Measurements from ENCODE around the gene SPDEF. TPM values are rescaled to one million over a fixed set of nuclear protein-coding genes. Genes with fewer than 3 reads are reported as not detected.

The SPDEF gene
- total and polyA plus RNA-seq, 2 donors (not counting 1 experiment from before 2014, with no cell fraction given), result 0.10 TPM; not detected in 1

- Histone ChIP-seq H3K4me3 (ENCODE audit: control extremely low read depth in 1 of 5, extremely low read depth in 1 of 5, insufficient read depth in 1 of 5, low read depth in 2 of 5, low read length in 4 of 5) (no peak overlapping the region), H3K4me1 (ENCODE audit: control insufficient read depth in 2 of 2, insufficient read depth in 2 of 2, low read length in 2 of 2) (no peaks in the 10 kb centered on the region), H3K27ac (ENCODE audit: low read length in 2 of 2) (no peak overlapping the region), H2AFZ (ENCODE audit: insufficient read depth, low read depth, low read length, poor library complexity, severe bottlenecking) (no peak overlapping the region), H3K9ac (ENCODE audit: low read length) (no peak overlapping the region), H3K9me3 (ENCODE audit: control extremely low read depth in 1 of 3, control insufficient read depth in 2 of 3, insufficient read depth in 1 of 3, low read length in 2 of 3) (no peaks in the 10 kb centered on the region), H3K79me2 (ENCODE audit: control insufficient read depth, insufficient read depth, low read length) (no peaks in the 10 kb centered on the region), H3K4me2 (replicated peaks; ENCODE audit: low read depth, low read length, poor library complexity, severe bottlenecking) (no peak overlapping the region), H3K27me3 (replicated peaks in 1 of 4; ENCODE audit: control extremely low read depth in 1 of 4, control insufficient read depth in 3 of 4, insufficient read depth in 4 of 4, low read length in 3 of 4) (no peaks in the 10 kb centered on the region), H4K20me1 (ENCODE audit: control insufficient read depth, insufficient read depth, low read length, poor library complexity, severe bottlenecking) (no peaks in the 10 kb centered on the region), H3K36me3 (replicated peaks in 1 of 2; ENCODE audit: control extremely low read depth in 1 of 2, control insufficient read depth in 1 of 2, extremely low read depth in 1 of 2, insufficient read depth in 2 of 2, low read length in 1 of 2) (no peaks in the 10 kb centered on the region)
- ChIA-PET CTCF (no interaction called here), POLR2A (interaction anchor here (0.6 kb wide), 1 partner anchor 217 kb away, joined by 4 read pairs; no protein-coding TSS in a partner anchor)
- ATAC-seq (ENCODE audit: low read depth) (no peak), DNase-seq (no peak)
- Mint-ChIP-seq H3K27me3 (no peaks in the 10 kb centered on the region), H3K4me3 (no peak overlapping the region), H3K4me1 (no peaks in the 10 kb centered on the region), H3K9me3 (ENCODE audit: insufficient read depth) (no peaks in the 10 kb centered on the region), H3K27ac (no peak overlapping the region)
- no peak for TF ChIP-seq CTCF (IDR thresholded peaks at IDR 0.05)
- TF ChIP-seq EZH2 (IDR thresholded peaks at IDR 0.05; ENCODE audit: borderline replicate concordance, insufficient read depth, low read depth, low read length, poor library complexity, severe bottlenecking), result no peak
- 90% methylated on average over 4 of the region's 6 CpGs for WGBS (ENCODE audit: insufficient coverage)
- intact Hi-C loops (cut with micrococcal nuclease), result no loop called here
These were observed 22.0 kb downstream of the SPDEF start for GRCh38 chr6:34534146-34534545.

- Mint-ChIP-seq H3K4me1 (peaks cover 5% of the 10 kb centered on the region), H3K27ac (no peak overlapping the region), H3K4me3 (no peak overlapping the region), H3K27me3 (no peaks in the 10 kb centered on the region), H3K9me3 (ENCODE audit: insufficient read depth) (no peaks in the 10 kb centered on the region)
- TF ChIP-seq EZH2 (IDR thresholded peaks at IDR 0.05; ENCODE audit: borderline replicate concordance, insufficient read depth, low read depth, low read length, poor library complexity, severe bottlenecking) (no peak), CTCF (IDR thresholded peaks at IDR 0.05) (no peak)
- peak overlapping the region in 1 of 5 experiments; percentile 15 for H3K4me3 ChIP-seq (ENCODE audit: control extremely low read depth in 1 of 5, extremely low read depth in 1 of 5, insufficient read depth in 1 of 5, low read depth in 2 of 5, low read length in 4 of 5)
- H3K36me3 ChIP-seq (replicated peaks in 1 of 2; ENCODE audit: control extremely low read depth in 1 of 2, control insufficient read depth in 1 of 2, extremely low read depth in 1 of 2, insufficient read depth in 2 of 2, low read length in 1 of 2), result no peaks in the 10 kb centered on the region
- no peak overlapping the region for H2AFZ ChIP-seq (ENCODE audit: insufficient read depth, low read depth, low read length, poor library complexity, severe bottlenecking)
- intact Hi-C loops (cut with micrococcal nuclease), result no loop called here
- no peaks in the 10 kb centered on the region for H3K27me3 ChIP-seq (replicated peaks in 1 of 4; ENCODE audit: control extremely low read depth in 1 of 4, control insufficient read depth in 3 of 4, insufficient read depth in 4 of 4, low read length in 3 of 4)
- H3K9me3 ChIP-seq (ENCODE audit: control extremely low read depth in 1 of 3, control insufficient read depth in 2 of 3, insufficient read depth in 1 of 3, low read length in 2 of 3), result no peaks in the 10 kb centered on the region
- no peak overlapping the region for H3K9ac ChIP-seq (ENCODE audit: low read length)
- DNase-seq (no peak), ATAC-seq (ENCODE audit: low read depth) (no peak)
- H3K27ac ChIP-seq (ENCODE audit: low read length in 2 of 2), result no peak overlapping the region
- ChIA-PET POLR2A (no interaction called here), CTCF (no interaction called here)
- peaks cover 0 to 3% of the 10 kb centered on the region in 2 donors for H3K4me1 ChIP-seq (ENCODE audit: control insufficient read depth in 2 of 2, insufficient read depth in 2 of 2, low read length in 2 of 2)
- WGBS (ENCODE audit: insufficient coverage), result 83% methylated on average over 7 of the region's 15 CpGs
- H4K20me1 ChIP-seq (ENCODE audit: control insufficient read depth, insufficient read depth, low read length, poor library complexity, severe bottlenecking), result no peaks in the 10 kb centered on the region
- peak overlapping the region; percentile 39 for H3K4me2 ChIP-seq (replicated peaks; ENCODE audit: low read depth, low read length, poor library complexity, severe bottlenecking)
- H3K79me2 ChIP-seq (ENCODE audit: control insufficient read depth, insufficient read depth, low read length), result no peaks in the 10 kb centered on the region
These were observed 23.9 kb downstream of the SPDEF start for GRCh38 chr6:34532230-34532629.

Data from B cell (primary cell).